ENCODE measurements around the gene GBX1.

Gene GBX1

DNA sequence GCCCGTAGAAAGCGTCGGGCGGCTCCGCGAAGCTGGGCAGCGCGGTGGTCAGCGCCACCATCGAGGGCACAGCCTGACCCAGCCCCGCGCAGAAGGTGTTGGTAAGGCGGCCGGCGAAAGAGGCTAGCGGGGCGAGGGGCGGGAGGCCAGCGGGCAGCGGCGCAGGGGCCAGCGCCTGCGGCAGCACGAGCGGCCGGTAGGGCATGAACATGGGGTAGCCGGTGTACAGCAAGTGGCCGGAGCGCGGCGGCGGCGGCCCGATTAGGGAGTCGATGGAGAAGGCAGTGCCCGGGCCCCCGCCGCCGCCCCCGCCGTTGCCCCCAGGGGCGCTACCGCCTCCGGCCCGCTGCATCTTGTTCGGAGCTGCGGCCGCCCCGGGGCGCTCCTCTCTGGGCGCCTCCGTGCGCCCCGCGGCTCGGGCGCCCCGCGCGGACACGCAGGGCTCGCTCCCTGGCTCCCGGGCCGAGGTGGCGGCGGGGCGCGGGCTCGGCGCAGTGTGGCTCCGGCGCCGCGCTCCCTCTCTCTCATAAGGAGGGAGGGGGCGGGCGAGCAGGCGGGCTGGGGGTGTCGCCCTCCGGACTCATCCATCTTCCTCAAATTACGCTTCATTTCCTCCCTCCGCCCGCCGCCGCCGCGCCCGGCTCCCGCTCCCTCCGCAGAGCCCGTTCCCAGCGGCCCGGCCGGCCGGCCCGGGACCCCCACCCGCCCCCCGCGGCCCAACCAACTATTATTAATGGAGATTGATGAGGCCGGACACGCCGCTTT lies at the start of gene GBX1:
GBX1 (minus strand) TSS at position 498 of the 765 bp plus-strand sequence; CDS start at position 352, 146 bp downstream.
- TF ChIP-seq ZFX (IDR thresholded peaks at IDR 0.05; ENCODE audit: borderline replicate concordance), result no peak
- TF ChIP-seq, protein P1, sequence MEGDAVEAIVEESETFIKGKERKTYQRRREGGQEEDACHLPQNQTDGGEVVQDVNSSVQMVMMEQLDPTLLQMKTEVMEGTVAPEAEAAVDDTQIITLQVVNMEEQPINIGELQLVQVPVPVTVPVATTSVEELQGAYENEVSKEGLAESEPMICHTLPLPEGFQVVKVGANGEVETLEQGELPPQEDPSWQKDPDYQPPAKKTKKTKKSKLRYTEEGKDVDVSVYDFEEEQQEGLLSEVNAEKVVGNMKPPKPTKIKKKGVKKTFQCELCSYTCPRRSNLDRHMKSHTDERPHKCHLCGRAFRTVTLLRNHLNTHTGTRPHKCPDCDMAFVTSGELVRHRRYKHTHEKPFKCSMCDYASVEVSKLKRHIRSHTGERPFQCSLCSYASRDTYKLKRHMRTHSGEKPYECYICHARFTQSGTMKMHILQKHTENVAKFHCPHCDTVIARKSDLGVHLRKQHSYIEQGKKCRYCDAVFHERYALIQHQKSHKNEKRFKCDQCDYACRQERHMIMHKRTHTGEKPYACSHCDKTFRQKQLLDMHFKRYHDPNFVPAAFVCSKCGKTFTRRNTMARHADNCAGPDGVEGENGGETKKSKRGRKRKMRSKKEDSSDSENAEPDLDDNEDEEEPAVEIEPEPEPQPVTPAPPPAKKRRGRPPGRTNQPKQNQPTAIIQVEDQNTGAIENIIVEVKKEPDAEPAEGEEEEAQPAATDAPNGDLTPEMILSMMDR (IDR thresholded peaks at IDR 0.05), result no peak
- H3K27ac ChIP-seq, result no peak within 1 kb of the TSS

DNA sequence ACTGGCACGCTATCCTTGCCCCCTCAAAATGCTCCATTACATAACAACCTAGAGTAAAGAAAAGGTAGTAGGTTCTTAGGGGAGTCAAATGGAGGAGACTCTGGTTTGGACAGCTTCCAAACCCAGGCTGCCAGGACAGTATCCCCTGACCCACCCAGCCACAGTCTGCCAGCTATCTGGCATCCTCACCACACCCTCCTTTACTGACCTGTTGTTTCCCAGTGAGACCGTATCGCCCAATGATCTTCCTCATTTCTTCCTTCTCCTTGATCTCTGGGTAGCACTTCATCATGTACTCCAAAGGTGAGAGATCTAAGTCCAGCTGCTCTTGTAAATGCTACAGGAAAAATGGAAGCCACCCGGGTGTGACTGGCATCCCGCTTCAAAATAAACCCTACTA lies 47.9 kb upstream of the GBX1 start:
- no peak for TF ChIP-seq ZFX (IDR thresholded peaks at IDR 0.05; ENCODE audit: borderline replicate concordance)
- TF ChIP-seq, protein P1 (IDR thresholded peaks at IDR 0.05), result no peak
- H3K27ac ChIP-seq, result no peak overlapping the region

DNA sequence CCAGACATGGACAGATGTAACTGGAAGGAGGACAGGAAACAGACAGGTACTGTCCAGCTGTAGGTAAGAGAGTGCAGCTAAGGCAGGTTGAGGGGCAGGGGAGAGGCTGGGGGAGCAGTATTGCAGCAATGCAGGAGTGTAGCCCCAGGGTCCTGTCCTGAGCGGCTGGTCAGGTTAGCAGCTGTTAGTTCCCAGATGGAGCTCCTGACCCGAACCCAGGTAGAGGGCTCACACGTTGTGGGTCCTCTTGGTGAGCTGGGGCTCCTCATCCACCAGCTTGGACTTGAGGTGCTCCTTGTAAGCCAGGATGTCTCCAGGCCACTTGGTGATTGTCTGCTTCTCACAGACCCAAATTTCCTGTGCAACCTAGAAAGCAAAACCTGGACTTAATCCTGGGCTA lies 46.3 kb upstream of the GBX1 start:
- TF ChIP-seq ZFX (IDR thresholded peaks at IDR 0.05; ENCODE audit: borderline replicate concordance), result no peak
- TF ChIP-seq, protein P1 (IDR thresholded peaks at IDR 0.05), result no peak

DNA sequence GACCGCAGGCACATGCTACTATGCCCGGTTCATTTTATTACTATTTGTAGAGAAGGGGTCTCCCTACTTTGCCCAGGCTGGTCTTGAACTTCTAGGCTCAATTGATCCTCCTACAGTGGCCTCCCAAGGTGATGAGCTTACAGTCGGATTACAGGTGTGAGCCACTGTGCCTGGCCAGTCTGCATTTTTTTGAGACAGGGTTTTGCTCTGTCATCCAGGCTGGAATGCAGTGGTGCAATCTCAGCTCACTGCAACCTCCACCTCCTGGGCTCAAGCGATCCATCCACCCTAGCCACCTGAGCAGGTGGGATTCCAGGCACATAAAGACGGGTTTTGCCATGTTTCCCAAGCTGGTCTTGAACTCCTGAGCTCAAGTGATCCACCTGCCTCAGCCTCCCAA lies 45.1 kb upstream of the GBX1 start:
- TF ChIP-seq, protein P1 (IDR thresholded peaks at IDR 0.05), result no peak
- TF ChIP-seq ZFX (IDR thresholded peaks at IDR 0.05; ENCODE audit: borderline replicate concordance), result no peak
- H3K27ac ChIP-seq, result no peak overlapping the region

More for the DNA sequence above, 46.3 kb upstream of the GBX1 start:
- H3K27ac ChIP-seq, result no peak overlapping the region

DNA sequence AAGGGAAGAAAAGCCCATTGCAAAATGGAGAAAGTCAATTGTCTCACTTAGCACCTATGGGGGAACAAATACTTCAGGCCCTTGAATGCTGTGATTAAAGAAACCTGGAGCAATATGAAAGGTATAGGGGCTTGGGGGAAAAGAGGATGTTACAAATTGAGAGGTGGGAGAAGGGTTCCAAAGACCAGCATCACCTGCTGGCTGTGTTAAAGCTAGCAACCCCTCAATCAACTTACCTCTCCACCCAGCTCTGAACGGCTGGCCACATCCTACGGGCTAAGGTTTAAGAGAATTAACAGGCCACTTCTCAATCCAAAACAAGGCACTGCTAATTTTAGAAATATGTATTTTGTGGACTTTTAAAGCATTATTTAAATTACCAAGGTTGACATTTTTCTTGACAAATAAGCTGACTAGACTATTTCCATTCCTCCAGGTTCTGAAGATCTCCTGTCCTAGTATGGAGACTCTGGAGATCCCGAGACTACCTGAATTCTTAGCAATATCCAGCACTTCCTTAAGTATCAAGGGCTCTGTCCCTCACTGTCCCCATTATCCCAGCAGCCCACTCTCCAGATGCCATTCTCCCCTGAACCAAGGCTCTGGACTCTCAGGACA lies 43.8 kb upstream of the GBX1 start:
- H3K27ac ChIP-seq, result no peak overlapping the region
- TF ChIP-seq, protein P1 (IDR thresholded peaks at IDR 0.05), result no peak
- TF ChIP-seq ZFX (IDR thresholded peaks at IDR 0.05; ENCODE audit: borderline replicate concordance), result no peak

DNA sequence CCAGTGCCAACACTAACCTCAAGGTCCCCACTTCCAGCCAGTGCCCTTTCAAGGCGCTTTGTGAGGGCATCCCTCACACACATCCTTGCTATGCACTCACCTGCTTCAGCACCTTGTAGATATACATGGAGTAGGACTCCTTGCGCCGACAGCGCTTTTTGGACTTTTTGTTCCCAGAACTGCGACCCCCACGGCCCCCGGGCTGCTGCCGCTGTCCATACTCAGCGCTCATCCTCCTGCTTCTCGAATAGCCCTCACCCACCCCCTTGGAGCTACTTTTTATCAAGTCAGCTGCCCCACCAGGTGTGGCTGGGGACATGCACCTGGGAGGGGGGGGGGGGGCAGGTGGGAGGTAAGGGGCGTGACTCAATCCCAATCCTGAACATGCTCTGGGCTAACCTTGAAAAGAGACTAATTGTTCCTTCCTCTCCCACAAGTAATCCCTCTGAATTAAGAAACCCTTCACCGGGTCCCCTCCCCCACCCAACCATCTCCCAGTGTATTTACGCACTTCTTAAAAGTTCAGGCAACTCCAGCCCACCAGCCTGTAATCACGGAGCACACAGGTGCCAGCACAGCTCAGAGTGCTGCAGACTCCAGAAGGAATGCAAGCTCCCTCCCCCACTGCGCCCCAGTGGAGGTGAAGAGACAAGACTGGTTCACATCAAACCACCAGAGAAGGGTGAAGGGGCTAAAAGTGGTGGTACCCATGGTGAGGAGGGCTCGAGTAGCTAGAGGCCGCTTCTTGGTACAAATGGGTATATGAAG lies 42.8 kb upstream of the GBX1 start, which contains the start of gene H2BK1:
H2BK1 (minus strand) TSS at position 402 of the 768 bp plus-strand sequence; CDS start at position 232, 170 bp downstream.
- no peak within 1 kb of the TSS for H3K27ac ChIP-seq
- TF ChIP-seq ZFX (IDR thresholded peaks at IDR 0.05; ENCODE audit: borderline replicate concordance), result no peak
- TF ChIP-seq, protein P1 (IDR thresholded peaks at IDR 0.05), result no peak
